ENCODE results near the gene GJC3. TPM values are rescaled to one million over a fixed set of nuclear protein-coding genes. Genes with fewer than 3 reads are reported as not detected.

Gene GJC3
- total and polyA plus RNA-seq, 4 donors, result 0.07 to 0.31 (median 0.22) TPM; not detected in 1

DNA sequence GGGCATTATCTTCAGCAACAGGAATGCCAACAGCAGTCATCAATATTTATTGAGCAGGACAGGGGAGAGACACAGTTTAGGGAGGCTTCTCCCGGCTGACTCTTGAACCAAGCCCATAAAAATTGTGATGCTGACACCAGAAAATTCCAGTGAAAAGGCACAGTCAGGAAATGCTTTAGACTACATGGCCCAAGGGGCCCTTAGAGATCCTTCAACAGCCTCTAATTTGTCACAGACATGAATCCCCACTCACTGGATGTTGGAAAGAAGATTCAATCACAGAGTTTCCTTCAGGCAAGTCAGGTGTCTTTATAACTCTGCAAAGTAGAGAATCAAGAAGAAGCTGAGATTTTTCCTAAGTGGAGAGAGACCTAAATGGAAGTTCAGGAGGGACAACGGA, 1.2 kb downstream of the GJC3 start:
- Histone ChIP-seq H3K36me3 (ENCODE audit: control insufficient read depth in 4 of 4, insufficient read depth in 4 of 4, low read length in 4 of 4) (no peaks in the 10 kb centered on the region), H3K27ac (ENCODE audit: low read depth in 1 of 2, low read length in 1 of 2) (no peak overlapping the region), H3K9me3 (ENCODE audit: control insufficient read depth in 4 of 4, insufficient read depth in 3 of 4, low read length in 3 of 4) (no peaks in the 10 kb centered on the region), H3K27me3 (ENCODE audit: control insufficient read depth in 3 of 3, insufficient read depth in 3 of 3, low read length in 2 of 3) (peaks cover 0 to 4% (median 0%) of the 10 kb centered on the region in 3 donors), H3K9ac (ENCODE audit: insufficient read depth in 1 of 2, low read length in 2 of 2) (no peak overlapping the region), H3K4me3 (no peak overlapping the region), H3K4me1 (ENCODE audit: control insufficient read depth in 5 of 5, insufficient read depth in 5 of 5, low read length in 5 of 5) (peaks cover 0 to 7% (median 0%) of the 10 kb centered on the region in 5 donors)
- TF ChIP-seq, protein P1, sequence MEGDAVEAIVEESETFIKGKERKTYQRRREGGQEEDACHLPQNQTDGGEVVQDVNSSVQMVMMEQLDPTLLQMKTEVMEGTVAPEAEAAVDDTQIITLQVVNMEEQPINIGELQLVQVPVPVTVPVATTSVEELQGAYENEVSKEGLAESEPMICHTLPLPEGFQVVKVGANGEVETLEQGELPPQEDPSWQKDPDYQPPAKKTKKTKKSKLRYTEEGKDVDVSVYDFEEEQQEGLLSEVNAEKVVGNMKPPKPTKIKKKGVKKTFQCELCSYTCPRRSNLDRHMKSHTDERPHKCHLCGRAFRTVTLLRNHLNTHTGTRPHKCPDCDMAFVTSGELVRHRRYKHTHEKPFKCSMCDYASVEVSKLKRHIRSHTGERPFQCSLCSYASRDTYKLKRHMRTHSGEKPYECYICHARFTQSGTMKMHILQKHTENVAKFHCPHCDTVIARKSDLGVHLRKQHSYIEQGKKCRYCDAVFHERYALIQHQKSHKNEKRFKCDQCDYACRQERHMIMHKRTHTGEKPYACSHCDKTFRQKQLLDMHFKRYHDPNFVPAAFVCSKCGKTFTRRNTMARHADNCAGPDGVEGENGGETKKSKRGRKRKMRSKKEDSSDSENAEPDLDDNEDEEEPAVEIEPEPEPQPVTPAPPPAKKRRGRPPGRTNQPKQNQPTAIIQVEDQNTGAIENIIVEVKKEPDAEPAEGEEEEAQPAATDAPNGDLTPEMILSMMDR (IDR thresholded peaks at IDR 0.05; ENCODE audit: control extremely low read depth, extremely low read depth), result no peak
- no peak for ATAC-seq (ENCODE audit: insufficient read depth, low FRiP score)
- DNase-seq, result no peak
- WGBS, 2 donors, result 87 to 96% methylated on average over 2 of the region's 2 CpGs

- 80 to 91% methylated on average over 5 of the region's 5 CpGs for WGBS, 2 donors
- TF ChIP-seq, protein P1 (IDR thresholded peaks at IDR 0.05; ENCODE audit: control extremely low read depth, extremely low read depth), result no peak
- no peak for ATAC-seq (ENCODE audit: insufficient read depth, low FRiP score)
- no peak for DNase-seq
- Histone ChIP-seq H3K27ac (ENCODE audit: low read depth in 1 of 2, low read length in 1 of 2) (no peak overlapping the region), H3K4me1 (ENCODE audit: control insufficient read depth in 5 of 5, insufficient read depth in 5 of 5, low read length in 5 of 5) (peaks cover 0 to 7% (median 0%) of the 10 kb centered on the region in 5 donors), H3K4me3 (no peak overlapping the region), H3K9me3 (ENCODE audit: control insufficient read depth in 4 of 4, insufficient read depth in 3 of 4, low read length in 3 of 4) (no peaks in the 10 kb centered on the region), H3K36me3 (ENCODE audit: control insufficient read depth in 4 of 4, insufficient read depth in 4 of 4, low read length in 4 of 4) (no peaks in the 10 kb centered on the region), H3K27me3 (ENCODE audit: control insufficient read depth in 3 of 3, insufficient read depth in 3 of 3, low read length in 2 of 3) (peaks cover 0 to 4% (median 0%) of the 10 kb centered on the region in 3 donors), H3K9ac (ENCODE audit: insufficient read depth in 1 of 2, low read length in 2 of 2) (no peak overlapping the region)
These were observed 1.9 kb downstream of the GJC3 start for GRCh38 chr7:99927536-99927935.

DNA sequence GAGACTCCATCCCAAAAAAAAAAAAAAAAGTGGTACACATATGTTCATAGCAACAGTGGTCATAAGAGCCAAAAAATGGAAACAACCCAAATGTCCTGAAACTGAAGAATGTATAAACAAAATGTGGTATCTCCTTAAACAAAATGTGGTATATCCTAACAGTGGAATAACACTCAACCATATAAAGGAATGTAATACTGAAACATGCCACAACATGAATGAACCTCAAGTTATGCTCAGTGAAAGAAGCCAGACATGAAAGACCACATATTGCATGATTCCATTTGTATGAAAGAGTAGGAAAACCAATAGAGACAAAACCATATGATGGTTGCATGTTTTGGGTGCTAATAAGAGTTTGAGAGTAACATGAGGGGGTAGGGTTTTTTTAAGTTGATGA, 3.1 kb downstream of the GJC3 start:
- Histone ChIP-seq H3K27me3 (ENCODE audit: control insufficient read depth in 3 of 3, insufficient read depth in 3 of 3, low read length in 2 of 3) (peaks cover 0 to 4% (median 0%) of the 10 kb centered on the region in 3 donors), H3K9ac (ENCODE audit: insufficient read depth in 1 of 2, low read length in 2 of 2) (no peak overlapping the region), H3K27ac (ENCODE audit: low read depth in 1 of 2, low read length in 1 of 2) (no peak overlapping the region), H3K4me3 (no peak overlapping the region), H3K36me3 (ENCODE audit: control insufficient read depth in 4 of 4, insufficient read depth in 4 of 4, low read length in 4 of 4) (peaks cover 0 to 4% (median 2%) of the 10 kb centered on the region in 4 donors), H3K4me1 (ENCODE audit: control insufficient read depth in 5 of 5, insufficient read depth in 5 of 5, low read length in 5 of 5) (peaks cover 0 to 7% (median 0%) of the 10 kb centered on the region in 5 donors), H3K9me3 (ENCODE audit: control insufficient read depth in 4 of 4, insufficient read depth in 3 of 4, low read length in 3 of 4) (no peaks in the 10 kb centered on the region)
- TF ChIP-seq, protein P1 (IDR thresholded peaks at IDR 0.05; ENCODE audit: control extremely low read depth, extremely low read depth), result no peak
- no peak for ATAC-seq (ENCODE audit: insufficient read depth, low FRiP score)
- no peak for DNase-seq

DNA sequence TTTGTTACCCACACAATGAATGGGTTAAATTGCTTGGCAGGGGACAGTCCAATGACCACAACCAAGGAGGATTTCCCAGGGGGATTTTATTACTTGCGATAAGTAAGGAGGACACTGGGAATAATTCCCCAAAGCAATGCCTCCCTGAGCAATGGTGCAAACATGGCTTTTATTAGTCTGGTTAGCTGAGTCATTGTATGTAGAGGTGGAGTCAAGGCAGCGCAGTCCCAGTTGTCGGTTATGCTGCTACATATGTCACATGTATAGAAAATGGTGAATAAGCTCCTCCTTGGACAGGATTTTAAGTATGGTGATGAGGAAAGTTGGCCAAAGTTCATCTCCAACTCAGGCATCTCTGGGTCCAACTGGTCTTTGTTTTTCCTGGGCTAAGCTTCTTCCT, 6.2 kb downstream of the GJC3 start:
- ATAC-seq (ENCODE audit: insufficient read depth, low FRiP score) (no peak), DNase-seq (no peak)
- no peaks in the 10 kb centered on the region for H3K9me3 ChIP-seq (ENCODE audit: control insufficient read depth in 4 of 4, insufficient read depth in 3 of 4, low read length in 3 of 4)
- no peak overlapping the region for H3K4me3 ChIP-seq
- peaks cover 0 to 4% (median 0%) of the 10 kb centered on the region in 3 donors for H3K27me3 ChIP-seq (ENCODE audit: control insufficient read depth in 3 of 3, insufficient read depth in 3 of 3, low read length in 2 of 3)
- H3K9ac ChIP-seq (ENCODE audit: insufficient read depth in 1 of 2, low read length in 2 of 2), result no peak overlapping the region
- peaks cover 0 to 11% (median 4%) of the 10 kb centered on the region in 4 donors for H3K36me3 ChIP-seq (ENCODE audit: control insufficient read depth in 4 of 4, insufficient read depth in 4 of 4, low read length in 4 of 4)
- H3K27ac ChIP-seq (ENCODE audit: low read depth in 1 of 2, low read length in 1 of 2), result no peak overlapping the region
- TF ChIP-seq, protein P1 (IDR thresholded peaks at IDR 0.05; ENCODE audit: control extremely low read depth, extremely low read depth), result no peak
- 87 to 93% methylated on average over 3 of the region's 3 CpGs for WGBS, 2 donors
- H3K4me1 ChIP-seq (ENCODE audit: control insufficient read depth in 5 of 5, insufficient read depth in 5 of 5, low read length in 5 of 5), result peaks cover 0 to 12% (median 2%) of the 10 kb centered on the region in 5 donors
